A204.1 (cell line): ENCODE data around the gene ZNF512B.

Source experiments
- FAIRE-seq: peaks from 2 replicates; lab custom pipeline; 2012; peaks lifted over from hg19 to GRCh38; lab: Jason Lieb, UNC

Gene ZNF512B

DNA sequence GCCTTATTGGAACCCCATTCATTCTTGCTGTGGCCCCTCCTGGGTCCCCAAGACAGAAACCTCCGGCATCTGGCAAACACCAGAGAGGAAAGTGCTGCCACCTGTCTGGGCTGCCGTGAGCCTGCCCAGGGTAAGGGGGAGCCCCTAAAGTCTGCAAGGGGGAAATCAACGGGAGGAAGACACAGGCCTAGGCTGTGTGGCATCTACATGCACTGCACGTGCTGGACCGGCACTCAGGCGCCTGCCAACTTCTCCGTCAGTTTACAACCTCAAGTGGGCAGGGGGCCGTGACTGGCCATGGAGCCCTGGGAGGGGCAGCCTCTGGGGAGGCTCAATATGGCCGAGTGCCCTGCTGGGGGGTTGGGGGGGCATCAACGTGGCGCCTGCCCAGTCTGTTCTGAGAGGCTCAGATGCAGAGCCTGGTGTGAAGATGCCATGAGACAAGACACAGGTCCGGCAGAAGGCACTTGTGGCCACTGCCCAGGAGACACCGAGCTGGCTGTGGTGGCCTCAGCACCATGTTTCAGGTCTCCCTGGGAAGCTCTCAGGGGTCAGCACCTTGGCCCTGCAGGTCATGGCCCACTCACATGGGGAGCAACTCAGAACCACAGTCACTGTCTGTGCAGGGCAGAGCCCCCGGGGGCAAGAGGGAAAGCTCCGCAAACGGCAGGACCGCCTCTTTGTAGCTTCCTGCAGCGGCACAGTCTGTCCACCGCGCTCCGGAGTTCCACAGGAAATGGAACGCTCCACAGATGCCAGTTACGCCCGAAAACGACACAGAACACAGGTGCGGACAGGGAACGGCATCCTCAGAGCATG, 21.9 kb downstream of the ZNF512B start:
- no peak for FAIRE-seq

DNA sequence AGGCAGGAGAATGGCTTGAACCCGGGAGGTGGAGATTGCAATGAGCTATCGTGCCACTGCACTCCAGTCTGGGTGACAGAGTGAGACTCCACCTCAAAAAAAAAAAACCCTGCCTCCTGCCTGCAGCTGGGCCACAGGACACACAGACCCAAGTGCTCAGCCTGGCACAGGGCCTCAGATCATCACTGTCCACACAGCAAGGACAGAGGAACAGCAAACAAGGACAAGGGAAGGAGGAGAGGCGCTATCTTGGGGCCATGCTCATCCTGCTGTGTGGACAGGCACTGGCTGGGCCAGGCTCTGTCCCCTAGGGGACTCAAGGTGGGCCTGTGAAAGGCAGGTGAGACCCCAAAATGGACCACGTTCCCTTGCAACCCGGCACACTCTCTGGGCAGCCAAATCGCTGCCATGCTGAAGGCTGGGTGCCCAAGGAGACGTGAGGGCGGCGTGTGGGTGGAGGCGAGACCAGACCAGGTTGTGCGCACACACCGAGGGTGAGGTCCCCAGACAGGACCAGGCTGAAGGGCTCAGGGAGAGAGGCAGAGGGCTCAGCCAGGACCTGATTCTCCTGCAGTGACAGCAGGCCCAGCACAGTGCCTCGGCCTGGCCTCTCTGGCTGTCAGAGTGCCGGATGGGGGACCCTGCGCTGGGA, 22.6 kb downstream of the ZNF512B start:
- no peak for FAIRE-seq

DNA sequence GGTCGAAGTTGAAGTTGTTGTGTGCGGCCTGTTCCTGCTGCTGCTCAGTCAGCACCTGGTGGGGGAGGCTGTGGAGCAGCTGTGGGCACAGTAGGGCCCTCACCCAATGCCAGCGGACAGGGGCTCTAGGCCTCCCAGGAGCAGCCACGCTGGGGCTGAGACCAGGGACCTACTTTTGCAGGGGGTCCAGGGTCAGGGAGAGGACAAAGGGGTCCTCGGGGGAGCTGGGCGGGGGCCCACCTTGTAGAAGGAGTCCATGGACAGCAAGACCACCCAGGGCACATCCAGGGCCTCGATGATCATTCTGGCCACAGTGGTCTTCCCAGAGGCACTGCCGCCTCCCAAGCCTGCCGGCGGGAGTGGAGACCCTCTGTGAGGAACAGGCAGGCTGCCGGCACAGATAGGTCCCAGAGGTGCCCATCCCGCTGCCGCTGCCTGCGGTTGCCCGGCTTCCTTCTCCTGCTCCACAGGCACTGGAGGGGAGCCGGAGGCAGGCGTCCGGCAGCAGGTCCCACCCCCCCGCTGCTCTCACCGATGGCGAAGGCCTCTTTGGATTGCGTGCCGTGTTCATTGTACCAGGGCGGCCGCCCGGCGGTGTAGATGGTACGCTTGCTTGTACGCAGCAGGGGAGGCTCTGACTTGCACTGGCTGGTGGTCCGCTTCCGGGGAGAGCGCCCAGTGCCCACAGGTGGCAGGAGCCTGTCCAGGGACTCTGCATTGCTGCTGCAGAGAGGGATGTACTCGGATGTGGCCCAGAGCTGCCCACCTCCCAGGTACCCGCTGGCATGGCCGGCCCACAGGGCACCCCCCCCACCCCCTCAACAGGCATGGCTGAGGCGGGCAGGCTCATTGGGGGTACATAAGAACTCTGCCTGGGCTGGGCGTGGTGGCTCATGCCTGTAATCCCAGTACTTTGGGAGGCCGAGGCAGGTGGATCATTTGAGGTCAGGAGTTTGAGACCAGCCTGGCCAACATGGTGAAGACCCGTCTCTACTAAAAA, 23.5 kb downstream of the ZNF512B start:
- FAIRE-seq: no peak

DNA sequence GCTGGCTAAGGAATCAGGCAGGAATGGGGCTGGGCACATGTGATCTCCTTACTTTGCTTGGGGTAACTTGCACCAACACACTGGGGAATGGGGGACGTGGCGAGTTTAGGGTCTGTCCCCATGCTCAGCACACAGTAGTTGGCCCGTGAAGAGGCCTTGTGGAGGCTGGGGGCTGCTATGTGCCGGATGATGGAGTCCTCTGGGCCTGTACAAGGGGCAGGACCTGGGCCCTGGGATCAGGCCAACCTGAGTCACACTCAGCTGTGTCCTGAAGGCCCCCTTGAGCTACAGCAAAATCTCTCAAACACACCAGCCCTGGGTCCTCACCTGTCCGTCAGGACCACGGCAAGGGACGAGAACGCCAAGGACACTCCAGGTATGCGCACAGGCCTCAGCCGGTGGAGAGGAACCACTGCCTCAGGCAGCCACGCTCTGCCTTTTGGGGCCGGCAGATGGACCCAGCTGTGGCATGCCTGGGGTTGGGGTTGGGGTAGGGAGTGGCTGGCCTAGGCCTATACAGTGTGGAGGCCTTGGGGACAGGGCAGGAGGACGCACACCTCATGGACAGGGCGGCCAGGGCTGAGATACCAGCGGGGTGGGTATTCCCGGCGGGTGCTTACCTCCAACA, 24.6 kb downstream of the ZNF512B start:
- no peak for FAIRE-seq

DNA sequence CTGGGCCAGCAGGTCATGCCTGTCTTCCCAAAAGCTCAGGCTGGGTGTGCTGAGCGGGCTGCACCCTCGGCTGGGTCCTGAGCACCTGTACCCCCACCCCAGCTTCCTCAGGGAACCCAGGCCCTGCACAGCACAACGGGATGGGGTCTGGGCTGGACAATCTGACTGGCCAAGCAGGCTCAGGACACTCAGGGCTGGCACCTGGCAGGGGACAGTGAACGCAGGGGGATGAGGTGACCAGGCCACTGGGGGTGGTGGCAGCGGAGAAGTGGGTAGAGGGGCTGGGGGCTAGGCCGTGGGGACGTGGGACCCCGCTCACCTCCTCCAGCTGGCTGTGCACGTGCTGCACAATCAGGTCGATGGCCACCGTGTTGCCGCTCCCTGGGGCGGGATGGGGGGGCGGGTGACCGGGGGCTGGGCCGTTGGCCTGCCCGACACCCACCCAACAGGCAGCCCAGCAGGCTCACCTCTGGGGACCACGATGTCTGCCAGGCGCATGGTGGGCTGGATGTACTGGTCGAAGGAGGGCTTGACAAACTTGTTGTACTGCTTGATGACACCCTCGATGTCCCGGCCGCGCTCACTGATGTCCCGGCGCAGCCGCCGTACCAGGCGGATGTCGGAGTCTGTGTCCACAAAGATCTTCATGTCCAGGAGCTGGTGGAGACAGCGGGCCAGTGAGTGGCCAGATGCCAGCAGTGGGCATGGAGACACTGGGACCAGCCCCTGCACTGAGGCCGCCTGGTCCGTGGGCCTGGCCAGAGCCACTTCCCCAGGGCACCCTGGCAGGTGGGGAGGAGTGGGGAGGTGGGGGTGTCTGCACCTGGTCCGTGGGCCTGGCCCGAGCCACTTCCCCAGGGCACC, 25.4 kb downstream of the ZNF512B start:
- no peak for FAIRE-seq

DNA sequence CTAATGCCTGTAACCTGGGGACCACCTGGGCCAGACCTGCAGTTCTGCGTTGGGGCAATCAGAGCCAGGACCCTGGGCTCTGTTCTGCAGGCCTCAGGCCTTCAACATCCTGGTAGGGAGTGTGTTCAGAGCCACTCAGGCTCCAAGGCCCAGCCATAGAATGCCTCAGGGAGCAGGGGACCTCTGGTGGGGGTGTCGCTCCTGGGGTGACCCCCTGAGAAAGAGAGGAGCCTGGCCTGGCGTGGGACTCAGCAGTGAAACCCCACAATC, 26.0 kb downstream of the ZNF512B start:
- no peak for FAIRE-seq

DNA sequence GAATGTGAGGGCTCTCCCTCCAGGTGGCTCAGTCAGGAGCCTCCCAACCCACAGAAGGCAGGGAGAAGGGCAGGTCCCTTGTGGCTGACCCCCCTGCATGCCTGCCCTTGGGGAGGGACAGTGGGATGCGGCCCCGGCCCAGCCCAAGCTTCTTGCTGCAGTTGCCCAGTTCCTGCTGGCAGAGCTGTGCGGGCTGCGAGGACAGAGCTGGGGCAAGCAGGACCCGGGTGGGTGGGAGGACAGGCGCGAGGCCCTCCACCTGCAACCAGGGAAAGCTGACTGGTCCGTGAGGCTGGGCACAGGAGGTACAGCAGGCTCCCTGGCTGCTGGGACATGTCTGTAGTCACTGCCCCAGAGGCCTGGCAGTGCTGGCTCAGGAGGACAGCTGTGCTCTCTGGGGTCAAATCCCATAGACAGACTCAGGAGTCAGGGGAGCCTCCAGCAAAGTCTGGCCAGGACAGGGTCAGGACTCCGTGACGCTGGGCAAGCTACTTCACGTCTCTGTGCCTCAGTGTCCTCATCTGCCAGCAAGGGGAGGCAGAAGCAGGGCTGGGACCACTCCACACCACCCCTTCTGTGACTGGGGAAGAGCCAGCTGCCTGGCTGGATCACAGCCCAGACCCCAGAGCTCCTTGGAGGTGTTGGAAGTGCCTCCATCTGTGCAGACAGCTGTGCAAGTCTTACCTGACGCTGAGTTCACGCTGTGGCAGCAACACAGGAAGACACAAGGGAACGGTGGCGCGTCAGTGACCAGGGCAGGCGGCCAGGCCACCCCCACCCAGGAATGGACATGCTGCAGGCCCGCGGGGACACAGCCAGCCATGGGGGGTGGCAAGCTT, 26.5 kb downstream of the ZNF512B start:
- no peak for FAIRE-seq

DNA sequence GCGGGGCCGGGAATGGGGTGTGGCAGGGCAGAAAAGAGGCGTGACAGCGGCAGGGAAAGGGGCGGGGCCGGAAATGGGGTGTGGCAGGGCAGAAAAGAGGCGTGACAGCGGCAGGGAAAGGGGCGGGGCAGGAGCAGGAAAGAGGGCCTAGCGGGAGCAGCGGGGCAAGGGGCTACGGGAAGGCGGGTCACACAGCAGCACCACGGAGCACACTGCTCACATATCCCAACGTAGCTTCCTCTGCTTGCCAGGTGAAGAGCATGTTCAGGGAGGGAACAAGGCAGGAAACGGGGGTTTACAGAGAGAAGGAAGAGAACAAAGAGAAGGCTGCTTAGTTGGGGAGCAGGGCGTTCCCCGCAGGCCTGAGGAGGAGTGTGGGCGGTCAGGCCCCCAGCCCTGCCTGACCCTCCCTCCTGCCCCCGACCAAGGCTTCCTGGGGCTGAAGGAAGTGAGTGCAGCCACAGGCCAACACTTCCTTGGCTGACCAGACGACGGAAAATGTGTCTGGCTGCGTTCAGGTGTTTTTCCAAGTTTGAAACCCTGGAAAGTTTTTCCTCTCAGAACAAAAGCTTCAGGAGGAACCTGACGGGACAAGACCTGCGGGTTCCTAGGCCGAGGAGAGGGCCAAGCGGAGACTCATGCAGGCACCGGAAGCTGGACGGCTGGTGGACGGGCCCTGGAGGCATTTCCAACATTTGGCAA, 27.3 kb downstream of the ZNF512B start:
- FAIRE-seq: no peak

DNA sequence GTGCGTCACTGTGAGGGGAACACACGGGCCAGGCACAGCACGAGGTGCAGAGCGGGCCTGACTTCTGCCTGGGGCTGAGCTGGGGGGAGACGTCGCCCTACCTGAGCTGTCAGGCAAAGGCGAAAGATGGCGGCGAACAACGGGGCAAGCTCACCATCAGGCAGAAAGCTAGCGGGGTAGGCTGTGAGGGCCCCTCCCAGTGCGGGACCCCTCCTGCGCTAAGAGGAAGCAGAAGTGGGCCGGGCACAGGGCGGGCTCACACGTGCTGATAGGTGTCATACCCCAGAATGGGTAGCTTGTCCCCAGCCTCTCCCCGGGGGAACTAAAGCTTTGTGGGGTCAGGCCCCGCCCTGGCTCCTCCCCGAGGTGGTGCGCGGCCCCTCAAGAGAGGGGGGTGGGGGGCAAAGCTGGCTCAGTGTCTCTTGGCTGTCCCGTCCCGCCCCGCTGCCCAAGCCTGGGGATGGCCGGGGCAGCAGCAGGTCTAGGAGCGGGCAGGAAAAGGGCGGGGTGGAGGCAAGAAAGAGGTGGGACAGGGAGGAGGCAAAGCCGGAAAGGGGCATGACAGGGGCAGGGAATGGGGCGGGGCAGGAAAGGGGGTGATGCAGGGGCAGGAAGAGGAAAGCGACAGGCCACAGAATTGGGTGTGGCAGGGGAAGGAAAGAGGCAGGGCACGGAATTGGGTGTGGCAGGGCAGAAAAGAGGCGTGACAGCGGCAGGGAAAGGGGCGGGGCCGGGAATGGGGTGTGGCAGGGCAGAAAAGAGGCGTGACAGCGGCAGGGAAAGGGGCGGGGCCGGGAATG, 28.2 kb downstream of the ZNF512B start:
- FAIRE-seq: no peak

DNA sequence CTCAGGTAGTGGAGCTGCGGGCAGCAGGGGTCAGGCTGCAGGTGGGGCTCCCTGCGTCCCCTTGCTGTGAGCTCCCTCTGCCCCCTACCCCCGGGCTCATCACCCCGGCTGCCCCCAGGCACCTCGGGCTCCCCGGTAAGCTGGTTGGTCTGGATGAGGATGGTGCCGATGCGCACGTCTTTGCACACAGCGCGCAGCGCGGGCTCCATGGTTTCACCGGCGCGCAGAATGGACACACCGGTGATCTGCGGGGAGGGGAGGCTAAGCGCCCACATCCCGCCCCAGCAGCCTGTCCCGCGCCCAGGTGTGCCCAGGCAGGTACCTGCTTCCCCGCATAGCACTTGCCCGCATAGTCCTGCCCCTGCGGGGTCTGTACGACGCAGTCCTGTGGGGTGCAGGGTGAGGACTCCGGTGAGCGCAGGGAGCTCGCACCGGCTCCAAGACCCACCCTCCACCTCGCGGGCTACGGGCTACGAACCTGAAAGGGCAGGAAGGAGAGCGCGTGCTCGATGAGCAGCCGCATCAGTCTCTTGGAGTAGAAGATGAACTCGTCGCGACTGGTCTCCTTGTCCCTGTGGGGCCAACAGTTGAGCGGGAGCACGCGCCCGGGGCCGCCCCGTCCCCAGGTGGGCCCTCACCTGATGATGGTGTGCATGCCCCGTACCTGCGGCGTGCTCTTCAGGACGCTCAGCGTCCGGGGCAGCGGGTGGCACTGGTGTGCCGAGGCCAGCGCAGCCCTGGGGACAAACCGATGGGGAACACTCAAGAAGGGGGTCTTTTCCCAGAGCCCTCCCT, 29.1 kb downstream of the ZNF512B start:
- FAIRE-seq: no peak

DNA sequence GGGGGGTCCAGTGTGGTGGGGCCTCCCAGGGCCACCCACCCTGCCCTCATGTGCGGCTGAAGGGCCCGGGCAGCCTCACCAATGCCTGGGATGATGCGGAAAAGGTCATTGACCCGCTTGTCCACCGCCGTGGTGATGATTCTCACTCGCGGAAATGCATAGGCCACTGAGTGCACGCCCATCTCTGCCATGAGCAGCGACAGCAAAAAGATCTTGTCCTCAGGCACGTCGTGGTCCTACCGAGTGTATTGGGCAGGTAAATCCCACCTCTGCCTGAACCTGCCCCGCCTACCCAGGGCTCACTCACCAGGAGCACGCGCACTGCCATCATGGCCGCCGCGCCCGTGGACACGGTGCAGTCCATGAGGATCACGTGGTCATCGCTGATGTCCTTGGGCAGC, 29.7 kb downstream of the ZNF512B start:
- FAIRE-seq: no peak

DNA sequence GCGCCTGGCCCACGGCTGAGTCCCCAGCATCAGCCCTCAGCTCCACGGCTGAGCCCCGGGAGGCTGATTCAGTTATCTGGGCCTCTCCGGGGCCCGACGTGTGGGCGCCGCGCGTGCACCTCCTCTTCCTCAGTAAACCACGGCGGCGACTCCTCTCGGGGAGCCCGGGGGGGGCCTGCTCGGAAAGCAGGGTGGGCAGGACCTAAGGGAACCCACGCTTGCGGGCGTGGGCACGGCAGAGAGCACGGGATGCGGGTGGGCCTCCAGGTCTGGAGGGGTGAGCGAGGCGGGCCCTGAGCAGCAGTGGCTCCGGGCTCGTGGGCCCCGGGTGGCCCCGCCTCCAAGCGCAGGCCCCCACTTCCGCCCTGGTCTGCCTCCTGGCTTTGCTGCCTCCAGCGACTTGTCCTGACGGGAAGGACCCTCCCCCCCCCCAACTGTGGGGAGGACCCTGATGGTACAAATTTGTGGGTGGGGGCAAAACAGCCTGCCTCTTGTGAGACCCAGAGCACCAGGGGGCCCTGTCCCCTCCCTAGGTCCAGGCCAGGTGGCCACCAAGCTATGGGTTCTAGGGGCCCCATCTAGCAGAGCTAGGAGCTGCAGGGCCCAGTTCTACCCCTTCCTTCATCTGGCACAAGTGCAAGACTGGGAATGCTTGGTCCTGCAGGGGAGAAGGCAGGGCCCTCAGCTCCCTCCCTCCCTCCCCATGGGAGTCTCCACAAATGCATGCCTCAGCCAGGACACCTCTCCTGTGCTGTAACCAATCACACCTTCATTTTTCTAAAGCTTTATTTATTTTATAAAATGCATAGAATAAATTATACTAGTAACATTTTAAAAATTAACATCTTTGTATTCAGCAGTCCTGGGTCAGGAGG, 30.4 kb downstream of the ZNF512B start:
- FAIRE-seq: no peak

DNA sequence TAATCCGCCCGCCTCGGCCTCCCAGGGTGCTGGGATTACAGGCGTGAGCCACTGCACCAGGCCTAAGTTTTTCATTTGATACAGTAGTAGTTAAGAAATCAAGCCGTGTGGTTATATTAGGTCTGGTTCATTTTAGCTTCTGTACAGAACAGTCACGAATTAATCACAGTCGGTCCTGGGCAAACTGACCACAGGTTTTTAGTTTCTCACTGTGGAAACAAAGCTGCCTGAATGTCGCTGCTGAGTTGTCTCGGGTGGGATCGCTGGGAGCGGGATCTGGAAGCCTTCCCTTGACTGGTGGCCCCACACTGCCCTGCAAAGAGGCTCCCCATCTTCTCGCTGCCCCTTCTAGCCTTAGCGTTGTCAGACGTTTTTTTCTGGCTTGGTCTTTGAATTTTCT, 32.1 kb downstream of the ZNF512B start:
- FAIRE-seq: no peak

DNA sequence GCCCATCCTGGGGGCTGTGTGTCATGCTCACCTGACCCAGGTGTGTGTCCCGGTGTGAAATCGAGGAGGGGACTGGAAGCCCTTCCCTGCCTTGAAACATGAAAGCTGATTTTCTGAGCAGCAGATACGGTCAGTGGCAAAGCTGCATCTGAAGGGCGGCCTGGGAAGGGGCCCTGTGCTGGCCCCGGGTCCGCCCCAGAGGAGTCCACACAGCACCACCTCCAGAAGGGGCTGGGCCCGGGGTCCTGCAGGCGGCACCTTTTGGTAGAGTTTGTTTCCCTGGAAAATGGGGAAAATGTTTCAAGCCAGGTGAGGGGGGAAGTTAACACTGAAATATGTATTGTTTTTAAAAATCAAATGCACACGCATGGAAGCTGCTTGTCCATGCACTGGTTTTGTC, 34.3 kb downstream of the ZNF512B start:
- FAIRE-seq: no peak

DNA sequence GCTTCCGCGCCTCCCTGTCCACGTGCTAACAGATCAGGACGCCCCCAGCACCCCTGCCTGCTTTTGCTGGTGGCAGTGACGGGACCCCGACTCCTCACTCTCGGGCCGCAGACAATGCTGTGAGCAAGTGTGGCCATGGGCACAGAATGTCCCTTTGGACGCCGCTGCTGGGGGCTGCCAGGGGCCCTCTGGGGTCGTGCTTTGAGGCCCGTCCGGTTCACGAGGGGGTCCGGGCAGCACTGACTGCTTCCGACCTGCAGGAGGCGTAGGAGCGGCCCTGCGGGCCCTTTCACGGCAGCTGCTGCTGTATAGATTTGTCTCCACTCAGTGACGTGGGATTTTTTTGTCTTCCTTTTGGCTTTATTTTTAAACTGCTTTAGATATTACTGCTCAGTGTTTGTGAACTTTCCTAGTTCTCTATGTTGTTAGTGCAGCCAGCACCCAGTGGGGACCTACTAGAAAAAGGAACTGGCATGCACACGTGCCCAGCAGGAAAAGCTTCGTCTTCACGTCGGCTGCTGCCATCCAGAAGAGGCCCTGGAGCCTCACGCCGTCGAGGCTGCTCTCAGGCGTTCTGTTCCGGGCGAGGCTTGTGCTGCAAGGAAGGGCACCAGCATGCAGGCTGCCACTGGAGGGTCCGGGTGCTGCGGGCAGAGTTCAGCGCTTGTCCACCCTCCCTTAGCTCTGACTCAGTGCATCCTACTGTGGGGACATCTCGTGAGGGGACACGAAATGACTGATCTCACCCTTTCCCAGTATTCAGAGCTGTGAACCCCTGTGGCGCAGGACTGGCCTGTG, 35.3 kb downstream of the ZNF512B start:
- FAIRE-seq: no peak

DNA sequence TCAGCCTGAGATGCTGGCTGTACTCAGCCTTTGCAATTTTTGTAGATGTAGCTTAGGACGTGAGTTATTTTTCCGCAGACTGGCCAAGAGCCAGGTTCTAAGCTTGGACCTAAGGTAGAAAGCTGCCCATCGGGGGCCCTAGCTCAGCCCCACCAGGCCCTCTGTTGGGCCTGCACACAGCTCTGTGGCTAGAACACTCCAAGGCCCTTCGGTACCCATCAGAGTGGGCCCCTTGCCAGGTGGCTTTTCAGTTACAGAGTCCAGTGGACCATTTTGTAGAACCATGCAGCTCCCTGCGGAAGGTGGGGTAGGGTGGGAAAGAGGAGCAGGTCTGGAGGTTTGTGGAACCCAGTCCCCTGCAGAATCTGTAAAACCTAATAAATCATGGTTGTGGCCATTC, 36.1 kb downstream of the ZNF512B start:
- FAIRE-seq: no peak
